SH-SY5Y (cell line): ENCODE measurements around the gene PIK3R4.

ENCODE experiments used
- GATA2 ChIP-seq: IDR thresholded peaks from 2 replicates; pipeline ENCODE4 v1.6.1; 2011; ENCODE audit warnings: mild to moderate bottlenecking, low read depth, low read length
- GATA3 ChIP-seq: IDR thresholded peaks from 2 replicates; pipeline ENCODE4 v1.6.1; 2011; ENCODE audit warnings: low read depth, mild to moderate bottlenecking, low read length, moderate library complexity

DNA sequence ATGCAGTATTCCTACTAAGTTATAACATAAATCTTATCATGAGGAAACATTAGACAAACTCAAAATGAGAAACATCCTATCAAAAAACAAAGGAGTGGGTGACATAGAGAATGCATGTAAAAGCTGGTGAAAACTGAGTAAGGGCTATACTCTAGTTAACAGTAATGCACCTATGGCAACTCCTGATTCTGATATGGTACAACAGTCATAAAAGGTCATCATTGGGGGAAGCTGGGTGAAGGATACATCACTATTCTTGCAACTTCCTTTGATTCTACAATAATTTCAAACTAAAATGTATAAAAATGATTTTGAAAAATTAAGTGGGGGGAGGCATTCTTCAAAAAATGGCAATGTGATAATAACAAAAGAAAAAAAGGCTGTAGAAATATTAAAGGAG lies 6.8 kb downstream of the PIK3R4 start:
- TF ChIP-seq GATA2 (no peak), GATA3 (no peak)
